H1 (cell line): Measurements from ENCODE around the gene ITPKA.

Experiments used
- CREB1 ChIP-seq: IDR thresholded peaks from 2 replicates; pipeline ENCODE4 v1.6.1; 2012; ENCODE audit warnings: inconsistent platforms
- JUND ChIP-seq: IDR thresholded peaks from 2 replicates; pipeline ENCODE4 v1.6.1; 2011; ENCODE audit warnings: mild to moderate bottlenecking, improper control_type of control experiment, low read length
- KDM1A ChIP-seq: fragments of 200-600, 300-600 bp; sonication (generic); IDR thresholded peaks from 2 replicates; pipeline ENCODE4 v1.7.1; 2016; ENCODE audit warnings: mild to moderate bottlenecking, low read length, borderline replicate concordance
- POLR2A ChIP-seq, 2 experiments: IDR thresholded peaks; 1 replicate in 1 of 2; 2 replicates in 1 of 2; pipeline ENCODE4 v1.6.1; 2011; ENCODE audit warnings: low read depth in 2 of 2, low read length in 2 of 2, mild to moderate bottlenecking in 2 of 2; ENCODE audit errors: control extremely low read depth in 1 of 2
- TAF1 ChIP-seq: IDR thresholded peaks from 2 replicates; pipeline ENCODE4 v1.6.1; 2011; ENCODE audit warnings: mild to moderate bottlenecking, low read depth, low read length
- YY1 ChIP-seq: IDR thresholded peaks from 2 replicates; pipeline ENCODE4 v1.6.1; 2011; ENCODE audit warnings: low read depth, mild to moderate bottlenecking, low read length
- ZNF274 ChIP-seq: IDR thresholded peaks from 2 replicates; pipeline ENCODE4 v1.7.0; 2012; ENCODE audit warnings: low read length, borderline replicate concordance; ENCODE audit errors: extremely low read depth
- TF ChIP-seq, protein P1 (sequence below), 3 experiments: IDR thresholded peaks; 1 replicate in 2 of 3; 2 replicates in 1 of 3; pipeline versions ENCODE4 v1.5.1 to v1.6.1; 2011; ENCODE audit warnings: low read length in 3 of 3, mild to moderate bottlenecking in 3 of 3, inconsistent platforms in 2 of 3, low read depth in 1 of 3, moderate library complexity in 1 of 3; ENCODE audit not compliant: insufficient read depth in 1 of 3; ENCODE audit errors: control extremely low read depth in 1 of 3

- TF ChIP-seq, protein P1, sequence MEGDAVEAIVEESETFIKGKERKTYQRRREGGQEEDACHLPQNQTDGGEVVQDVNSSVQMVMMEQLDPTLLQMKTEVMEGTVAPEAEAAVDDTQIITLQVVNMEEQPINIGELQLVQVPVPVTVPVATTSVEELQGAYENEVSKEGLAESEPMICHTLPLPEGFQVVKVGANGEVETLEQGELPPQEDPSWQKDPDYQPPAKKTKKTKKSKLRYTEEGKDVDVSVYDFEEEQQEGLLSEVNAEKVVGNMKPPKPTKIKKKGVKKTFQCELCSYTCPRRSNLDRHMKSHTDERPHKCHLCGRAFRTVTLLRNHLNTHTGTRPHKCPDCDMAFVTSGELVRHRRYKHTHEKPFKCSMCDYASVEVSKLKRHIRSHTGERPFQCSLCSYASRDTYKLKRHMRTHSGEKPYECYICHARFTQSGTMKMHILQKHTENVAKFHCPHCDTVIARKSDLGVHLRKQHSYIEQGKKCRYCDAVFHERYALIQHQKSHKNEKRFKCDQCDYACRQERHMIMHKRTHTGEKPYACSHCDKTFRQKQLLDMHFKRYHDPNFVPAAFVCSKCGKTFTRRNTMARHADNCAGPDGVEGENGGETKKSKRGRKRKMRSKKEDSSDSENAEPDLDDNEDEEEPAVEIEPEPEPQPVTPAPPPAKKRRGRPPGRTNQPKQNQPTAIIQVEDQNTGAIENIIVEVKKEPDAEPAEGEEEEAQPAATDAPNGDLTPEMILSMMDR (IDR thresholded peaks at IDR 0.05; ENCODE audit: control extremely low read depth in 1 of 3, insufficient read depth in 1 of 3, low read depth in 1 of 3, low read length in 3 of 3) = no peak
- TF ChIP-seq ZNF274 (no peak), JUND (no peak), CREB1 (no peak), KDM1A (no peak), POLR2A (IDR thresholded peaks at IDR 0.05; ENCODE audit: control extremely low read depth in 1 of 2, low read depth in 2 of 2, low read length in 2 of 2) (no peak), YY1 (no peak), TAF1 (no peak)
Measured at GRCh38 chr15:41507820-41508290, 14.2 kb downstream of the ITPKA start.
